ENCODE data around the gene EYA2.

DNA sequence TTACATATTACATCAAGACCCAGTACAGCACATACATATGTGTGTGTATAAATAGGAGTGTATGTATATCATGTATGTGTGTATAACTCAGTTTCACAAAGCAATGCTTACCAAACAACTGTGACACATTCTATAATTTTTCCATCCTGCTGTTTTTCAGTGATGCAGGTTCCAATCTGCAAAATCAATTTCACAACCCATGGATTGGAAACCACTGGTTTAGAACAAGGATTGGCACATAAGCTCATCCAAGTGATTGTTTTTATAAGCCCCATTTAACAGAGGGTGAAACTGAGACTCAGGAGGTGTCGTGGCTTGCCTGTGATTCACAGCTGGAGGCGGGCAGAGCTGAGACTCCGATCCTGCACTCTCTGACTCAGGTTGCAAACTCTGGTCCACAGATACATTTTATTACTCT is 303.6 kb downstream of the EYA2 start:
- TF ChIP-seq POLR2A (IDR thresholded peaks at IDR 0.05) = no peak
- TF ChIP-seq, protein P1, sequence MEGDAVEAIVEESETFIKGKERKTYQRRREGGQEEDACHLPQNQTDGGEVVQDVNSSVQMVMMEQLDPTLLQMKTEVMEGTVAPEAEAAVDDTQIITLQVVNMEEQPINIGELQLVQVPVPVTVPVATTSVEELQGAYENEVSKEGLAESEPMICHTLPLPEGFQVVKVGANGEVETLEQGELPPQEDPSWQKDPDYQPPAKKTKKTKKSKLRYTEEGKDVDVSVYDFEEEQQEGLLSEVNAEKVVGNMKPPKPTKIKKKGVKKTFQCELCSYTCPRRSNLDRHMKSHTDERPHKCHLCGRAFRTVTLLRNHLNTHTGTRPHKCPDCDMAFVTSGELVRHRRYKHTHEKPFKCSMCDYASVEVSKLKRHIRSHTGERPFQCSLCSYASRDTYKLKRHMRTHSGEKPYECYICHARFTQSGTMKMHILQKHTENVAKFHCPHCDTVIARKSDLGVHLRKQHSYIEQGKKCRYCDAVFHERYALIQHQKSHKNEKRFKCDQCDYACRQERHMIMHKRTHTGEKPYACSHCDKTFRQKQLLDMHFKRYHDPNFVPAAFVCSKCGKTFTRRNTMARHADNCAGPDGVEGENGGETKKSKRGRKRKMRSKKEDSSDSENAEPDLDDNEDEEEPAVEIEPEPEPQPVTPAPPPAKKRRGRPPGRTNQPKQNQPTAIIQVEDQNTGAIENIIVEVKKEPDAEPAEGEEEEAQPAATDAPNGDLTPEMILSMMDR (IDR thresholded peaks at IDR 0.05) = no peak

Data from adrenal gland (tissue), 5 donors.